ENCODE results near the gene METTL25. TPM values are rescaled to one million over a fixed set of nuclear protein-coding genes. Genes with fewer than 3 reads are reported as not detected.

Gene METTL25
- total RNA-seq, 2 experiments from 2014 or later: 8.0 to 12.5 TPM

- no peak overlapping the region for H3K4me2 ChIP-seq (ENCODE audit: low read length)
- POLR2A ChIA-PET: interaction anchor here (0.8 kb wide), 1 partner anchor 17 kb away, joined by 4 read pairs; no protein-coding TSS in a partner anchor
- BruUV-seq (replicated peaks): no TSS peak
- no peaks in the 10 kb centered on the region for H3K9me2 ChIP-seq (ENCODE audit: insufficient read depth, low read length)
- H3K79me2 ChIP-seq (ENCODE audit: insufficient read depth, low read depth, low read length): no peaks in the 10 kb centered on the region
- H3K4me1 ChIP-seq (ENCODE audit: insufficient read depth, low read length, poor library complexity, severe bottlenecking): no peaks in the 10 kb centered on the region
- no peak overlapping the region for H3K4me3 ChIP-seq (ENCODE audit: low read depth, low read length, poor library complexity, severe bottlenecking)
- no peak overlapping the region for H2AFZ ChIP-seq (ENCODE audit: low read length)
- H4K20me1 ChIP-seq (ENCODE audit: insufficient read depth, low read length): no peaks in the 10 kb centered on the region
- H3K9me3 ChIP-seq (ENCODE audit: low read length): no peaks in the 10 kb centered on the region
- TF ChIP-seq EZH2phosphoT487 (IDR thresholded peaks at IDR 0.05; ENCODE audit: borderline replicate concordance, low read depth, low read length) (no peak), CTCF (conservative IDR thresholded peaks at IDR 0.05; ENCODE audit: low read length) (no peak)
- no peak overlapping the region for H3K27ac ChIP-seq (ENCODE audit: low read depth, low read length, poor library complexity, severe bottlenecking)
- no peaks in the 10 kb centered on the region for H3K36me3 ChIP-seq (ENCODE audit: insufficient read depth, low read length)
- DNase-seq (ENCODE audit: low spot score): no peak
- intact Hi-C loops (cut with micrococcal nuclease; ENCODE audit: unreplicated experiment): no loop called here
- CTCF ChIA-PET (ENCODE audit: unreplicated experiment): no interaction called here
Observed at GRCh38 chr12:82414044-82414443, 55.7 kb downstream of the METTL25 start.

- POLR2A ChIA-PET: interaction anchor here (1.0 kb wide), 1 partner anchor 17 kb away, joined by 4 read pairs; no protein-coding TSS in a partner anchor
Observed at GRCh38 chr12:82414926-82415325, 56.6 kb downstream of the METTL25 start.

More at GRCh38 chr12:82414926-82415325, 56.6 kb downstream of the METTL25 start:
- no peaks in the 10 kb centered on the region for H3K36me3 ChIP-seq (ENCODE audit: insufficient read depth, low read length)
- H3K9me2 ChIP-seq (ENCODE audit: insufficient read depth, low read length): no peaks in the 10 kb centered on the region
- no peak overlapping the region for H3K4me2 ChIP-seq (ENCODE audit: low read length)
- H3K4me3 ChIP-seq (ENCODE audit: low read depth, low read length, poor library complexity, severe bottlenecking): no peak overlapping the region
- CTCF ChIA-PET (ENCODE audit: unreplicated experiment): no interaction called here
- H3K4me1 ChIP-seq (ENCODE audit: insufficient read depth, low read length, poor library complexity, severe bottlenecking): no peaks in the 10 kb centered on the region
- no TSS peak for BruUV-seq (replicated peaks)
- H2AFZ ChIP-seq (ENCODE audit: low read length): no peak overlapping the region
- no peaks in the 10 kb centered on the region for H3K79me2 ChIP-seq (ENCODE audit: insufficient read depth, low read depth, low read length)
- intact Hi-C loops (cut with micrococcal nuclease; ENCODE audit: unreplicated experiment): no loop called here
- H3K27ac ChIP-seq (ENCODE audit: low read depth, low read length, poor library complexity, severe bottlenecking): no peak overlapping the region
- no peak for DNase-seq (ENCODE audit: low spot score)
- TF ChIP-seq CTCF (conservative IDR thresholded peaks at IDR 0.05; ENCODE audit: low read length) (no peak), EZH2phosphoT487 (IDR thresholded peaks at IDR 0.05; ENCODE audit: borderline replicate concordance, low read depth, low read length) (no peak)
- no peaks in the 10 kb centered on the region for H4K20me1 ChIP-seq (ENCODE audit: insufficient read depth, low read length)
- H3K9me3 ChIP-seq (ENCODE audit: low read length): no peaks in the 10 kb centered on the region
